CD4-positive, alpha-beta T cell (primary cell): ENCODE results near the gene SVIL. TPM values are rescaled to one million over a fixed set of nuclear protein-coding genes. Genes with fewer than 3 reads are reported as not detected.

ENCODE experiments used
- ATAC-seq: fragments of 200-7000 bp; cut with Tn5 transposase; one replicate; pipeline ENCODE4 v1.10.0; 2022; ENCODE audit warnings: mild to moderate bottlenecking; ENCODE audit not compliant: poor library complexity
- CTCF ChIA-PET: fragments of 350-600 bp; sonication (Branson Sonifier 250); formaldehyde crosslinking; loops from one replicate; lab custom pipeline; 2021; ENCODE audit warnings: antibody characterized with exemption, inconsistent platforms; lab: Charles Lee
- POLR2A ChIA-PET: fragments of 350-600 bp; sonication (Branson Sonifier 250); formaldehyde crosslinking; loops from one replicate; lab custom pipeline; 2021; ENCODE audit warnings: antibody characterized with exemption, inconsistent platforms; lab: Charles Lee
- DNase-seq, 14 experiments: peaks; one replicate each; pipeline ENCODE4 v3.0.0-alpha.2; 2013 to 2020; ENCODE audit warnings: mixed read lengths in 2 of 14
- H3K27ac ChIP-seq, 2 donors: one replicate each; pipeline versions ENCODE4 v1.5.1 to v1.7.0; 2013; ENCODE audit warnings: low read length in 2 of 2, low read depth in 1 of 2, mild to moderate bottlenecking in 1 of 2
- H3K27me3 ChIP-seq, 2 experiments: 1 replicate in 1 of 2; 2 replicates in 1 of 2; pipeline versions ENCODE4 v1.6.1 to v1.7.0; 2013; ENCODE audit warnings: low read length in 2 of 2, control low read depth in 1 of 2, mild to moderate bottlenecking in 1 of 2, moderate library complexity in 1 of 2; ENCODE audit not compliant: insufficient read depth in 2 of 2, control insufficient read depth in 1 of 2
- H3K36me3 ChIP-seq: one replicate; pipeline ENCODE4 v1.6.1; 2013; ENCODE audit warnings: low read length, control low read depth; ENCODE audit not compliant: insufficient read depth
- H3K4me1 ChIP-seq: one replicate; pipeline ENCODE4 v1.6.1; 2013; ENCODE audit warnings: low read length, control low read depth; ENCODE audit not compliant: insufficient read depth
- H3K4me3 ChIP-seq: one replicate; pipeline ENCODE4 v1.5.1; 2013; ENCODE audit warnings: mild to moderate bottlenecking, low read length, moderate library complexity
- H3K9me3 ChIP-seq, 2 experiments: 1 replicate in 1 of 2; 2 replicates in 1 of 2; pipeline versions ENCODE4 v1.6.1 to v1.7.0; 2013; ENCODE audit warnings: low read length in 2 of 2, mild to moderate bottlenecking in 2 of 2, control low read depth in 1 of 2, moderate library complexity in 1 of 2; ENCODE audit not compliant: control insufficient read depth in 1 of 2, insufficient read depth in 1 of 2
- H3K27ac Mint-ChIP-seq: one replicate; pipeline ENCODE4 v1.8.0; 2020; ENCODE audit warnings: mixed read lengths
- H3K27me3 Mint-ChIP-seq: one replicate; pipeline ENCODE4 v1.8.0; 2021; ENCODE audit warnings: mixed read lengths
- H3K36me3 Mint-ChIP-seq: one replicate; pipeline ENCODE4 v1.8.0; 2021; ENCODE audit warnings: low read depth, mixed read lengths
- H3K4me1 Mint-ChIP-seq: one replicate; pipeline ENCODE4 v1.8.0; 2021; ENCODE audit warnings: low read depth, mixed read lengths
- H3K4me3 Mint-ChIP-seq: one replicate; pipeline ENCODE4 v1.8.0; 2020; ENCODE audit warnings: mild to moderate bottlenecking, mixed read lengths
- H3K9me3 Mint-ChIP-seq: one replicate; pipeline ENCODE4 v1.8.0; 2020; ENCODE audit warnings: mixed read lengths
- CTCF ChIP-seq: fragments of 200-600 bp; IDR thresholded peaks from one replicate; pipeline ENCODE4 v1.8.0; 2022; ENCODE audit warnings: antibody characterized with exemption, mild to moderate bottlenecking
- intact Hi-C, 2 experiments: fragments of 100-400 bp; cut with DNase I in 1 of 2; cut with micrococcal nuclease in 1 of 2; formaldehyde crosslinking; loops; one replicate each; pipeline versions ENCODE4 v1.15.1 to v1.9.0; 2023 to 2025; cut with DNase I, micrococcal nuclease
- total RNA-seq, 174 experiments: library from RNA in 2 of 174; stranded (reverse) in 2 of 174; gene quantifications; one replicate each; pipeline ENCODE4 v1.2.3 and lab custom pipeline; 2021 to 2026

The SVIL gene
- total RNA-seq, 2 experiments from 2014 or later = 38.5 to 40.3 TPM

- Mint-ChIP-seq H3K4me1 (peaks cover 5% of the 10 kb centered on the region), H3K27me3 (no peaks in the 10 kb centered on the region), H3K27ac (no peak overlapping the region), H3K36me3 (peaks cover 23% of the 10 kb centered on the region), H3K4me3 (no peak overlapping the region), H3K9me3 (no peaks in the 10 kb centered on the region)
- Histone ChIP-seq H3K9me3 (no peaks in the 10 kb centered on the region), H3K4me1 (peaks cover 6% of the 10 kb centered on the region), H3K36me3 (peaks cover 4% of the 10 kb centered on the region), H3K27ac (no peak overlapping the region), H3K4me3 (no peak overlapping the region), H3K27me3 (no peaks in the 10 kb centered on the region)
- intact Hi-C loops = no loop called here
- no peak for TF ChIP-seq CTCF
- CTCF ChIA-PET = no interaction called here
- DNase-seq (no peak), ATAC-seq (no peak)
- POLR2A ChIA-PET = no interaction called here
Observed at GRCh38 chr10:29452546-29452945, 182.2 kb downstream of the SVIL start.

GRCh38 chr10:29451946-29452345 is 182.8 kb downstream of the SVIL start:
- H3K27ac Mint-ChIP-seq = no peak overlapping the region
- intact Hi-C loops = no loop called here
- no peak overlapping the region for H3K27ac ChIP-seq

GRCh38 chr10:29450405-29450804 is 184.4 kb downstream of the SVIL start:
- H3K4me3 ChIP-seq = no peak overlapping the region
- no peaks in the 10 kb centered on the region for H3K27me3 Mint-ChIP-seq
- H3K4me1 ChIP-seq = peaks cover 6% of the 10 kb centered on the region
- no peak overlapping the region for H3K4me3 Mint-ChIP-seq
- POLR2A ChIA-PET = no interaction called here
- no peaks in the 10 kb centered on the region for H3K9me3 Mint-ChIP-seq
- CTCF ChIA-PET = no interaction called here
- H3K9me3 ChIP-seq = no peaks in the 10 kb centered on the region
- peaks cover 4% of the 10 kb centered on the region for H3K36me3 Mint-ChIP-seq
- no peaks in the 10 kb centered on the region for H3K27me3 ChIP-seq
- no peak overlapping the region for H3K27ac Mint-ChIP-seq
- H3K4me1 Mint-ChIP-seq = peaks cover 9% of the 10 kb centered on the region
- no peaks in the 10 kb centered on the region for H3K36me3 ChIP-seq
- TF ChIP-seq CTCF = no peak
- H3K27ac ChIP-seq = no peak overlapping the region
- DNase-seq (no peak), ATAC-seq (no peak)
- intact Hi-C loops = no loop called here

More at GRCh38 chr10:29451946-29452345, 182.8 kb downstream of the SVIL start:
- H3K4me3 Mint-ChIP-seq = no peak overlapping the region
- CTCF ChIA-PET = no interaction called here
- ATAC-seq (no peak), DNase-seq (no peak)
- no peak overlapping the region for H3K4me3 ChIP-seq
- peaks cover 6% of the 10 kb centered on the region for H3K4me1 ChIP-seq
- H3K36me3 Mint-ChIP-seq = peaks cover 17% of the 10 kb centered on the region
- H3K27me3 Mint-ChIP-seq = no peaks in the 10 kb centered on the region
- H3K4me1 Mint-ChIP-seq = peaks cover 5% of the 10 kb centered on the region
- H3K27me3 ChIP-seq = no peaks in the 10 kb centered on the region
- H3K9me3 ChIP-seq = no peaks in the 10 kb centered on the region
- H3K36me3 ChIP-seq = peaks cover 4% of the 10 kb centered on the region
- no peaks in the 10 kb centered on the region for H3K9me3 Mint-ChIP-seq
- POLR2A ChIA-PET = no interaction called here
- TF ChIP-seq CTCF = no peak
